Astrocyte (in vitro differentiated cells and primary cell): ENCODE data around the gene CPO. TPM values are rescaled to one million over a fixed set of nuclear protein-coding genes. Genes with fewer than 3 reads are reported as not detected.
A peak's percentile ranks its signal among the peaks of the same experiment; 100 is the strongest.

Source experiments
- DNase-seq: peaks from one replicate; pipeline ENCODE4 v3.0.0-alpha.2; 2010; ENCODE audit warnings: low read depth
- FAIRE-seq: peaks from 2 replicates; lab custom pipeline; 2011; peaks lifted over from hg19 to GRCh38; lab: Jason Lieb, UNC
- H2AFZ ChIP-seq: 2 replicates; pipeline ENCODE4 v1.6.0; 2012; ENCODE audit warnings: low read depth, low read length, inconsistent platforms
- H3K27ac ChIP-seq: 2 replicates; pipeline ENCODE4 v1.5.1; 2011; ENCODE audit warnings: low read depth, low read length, inconsistent platforms
- H3K27me3 ChIP-seq: 2 replicates; pipeline ENCODE4 v1.6.0; 2011; ENCODE audit warnings: low read length, inconsistent platforms; ENCODE audit not compliant: insufficient read depth
- H3K36me3 ChIP-seq: 2 replicates; pipeline ENCODE4 v1.5.1; 2011; ENCODE audit warnings: low read length, inconsistent platforms; ENCODE audit not compliant: insufficient read depth
- H3K4me1 ChIP-seq: 2 replicates; pipeline ENCODE4 v1.5.1; 2011; ENCODE audit warnings: low read length, inconsistent platforms; ENCODE audit not compliant: insufficient read depth
- H3K4me2 ChIP-seq: 2 replicates; pipeline ENCODE4 v1.6.0; 2012; ENCODE audit warnings: low read length, inconsistent platforms
- H3K4me3 ChIP-seq: 2 replicates; pipeline ENCODE4 v1.5.1; 2011; ENCODE audit warnings: low read depth, mild to moderate bottlenecking, low read length, inconsistent platforms; ENCODE audit not compliant: insufficient read depth
- H3K79me2 ChIP-seq: 2 replicates; pipeline ENCODE4 v1.6.0; 2012; ENCODE audit warnings: mild to moderate bottlenecking, low read length, inconsistent platforms; ENCODE audit not compliant: insufficient read depth
- H3K9ac ChIP-seq: 2 replicates; pipeline ENCODE4 v1.6.0; 2012; ENCODE audit warnings: mild to moderate bottlenecking, low read length, inconsistent platforms
- H3K9me3 ChIP-seq: 2 replicates; pipeline ENCODE4 v1.5.1; 2012; ENCODE audit warnings: low read depth, mild to moderate bottlenecking, low read length, inconsistent platforms; ENCODE audit not compliant: insufficient read depth
- H4K20me1 ChIP-seq: 2 replicates; pipeline ENCODE4 v1.6.0; 2012; ENCODE audit warnings: low read length, inconsistent platforms; ENCODE audit not compliant: insufficient read depth
- H3K27ac Mint-ChIP-seq: one replicate; pipeline ENCODE4 v1.8.0; 2021; ENCODE audit warnings: mild to moderate bottlenecking, mixed read lengths; ENCODE audit not compliant: unreplicated experiment
- H3K27me3 Mint-ChIP-seq: one replicate; pipeline ENCODE4 v1.8.0; 2021; ENCODE audit warnings: low read depth, mixed read lengths; ENCODE audit not compliant: unreplicated experiment
- H3K36me3 Mint-ChIP-seq: one replicate; pipeline ENCODE4 v1.8.0; 2021; ENCODE audit warnings: low read depth, mixed read lengths; ENCODE audit not compliant: unreplicated experiment
- H3K4me1 Mint-ChIP-seq: one replicate; pipeline ENCODE4 v1.8.0; 2021; ENCODE audit warnings: low read depth, mixed read lengths; ENCODE audit not compliant: unreplicated experiment
- H3K4me3 Mint-ChIP-seq: one replicate; pipeline ENCODE4 v1.8.0; 2021; ENCODE audit warnings: mild to moderate bottlenecking, moderate library complexity, mixed read lengths; ENCODE audit not compliant: unreplicated experiment
- H3K9me3 Mint-ChIP-seq: one replicate; pipeline ENCODE4 v1.8.0; 2021; ENCODE audit warnings: mild to moderate bottlenecking, mixed read lengths; ENCODE audit not compliant: unreplicated experiment
- EZH2 ChIP-seq: IDR thresholded peaks from 2 replicates; pipeline ENCODE4 v1.6.1; 2012; ENCODE audit warnings: mild to moderate bottlenecking, low read length, inconsistent platforms; ENCODE audit not compliant: insufficient read depth
- total RNA-seq: library from RNA; stranded (reverse); gene quantifications from 2 replicates; pipeline ENCODE4 v1.2.1, GENCODE V29; 2021
- TF ChIP-seq, protein P1 (sequence below): IDR thresholded peaks from 2 replicates; pipeline ENCODE4 v1.5.1; 2011; ENCODE audit warnings: low read depth, mild to moderate bottlenecking, inconsistent platforms, low read length, moderate library complexity; ENCODE audit not compliant: insufficient read depth

CPO gene
- total RNA-seq, 1 donor from 2014 or later: not detected

DNA sequence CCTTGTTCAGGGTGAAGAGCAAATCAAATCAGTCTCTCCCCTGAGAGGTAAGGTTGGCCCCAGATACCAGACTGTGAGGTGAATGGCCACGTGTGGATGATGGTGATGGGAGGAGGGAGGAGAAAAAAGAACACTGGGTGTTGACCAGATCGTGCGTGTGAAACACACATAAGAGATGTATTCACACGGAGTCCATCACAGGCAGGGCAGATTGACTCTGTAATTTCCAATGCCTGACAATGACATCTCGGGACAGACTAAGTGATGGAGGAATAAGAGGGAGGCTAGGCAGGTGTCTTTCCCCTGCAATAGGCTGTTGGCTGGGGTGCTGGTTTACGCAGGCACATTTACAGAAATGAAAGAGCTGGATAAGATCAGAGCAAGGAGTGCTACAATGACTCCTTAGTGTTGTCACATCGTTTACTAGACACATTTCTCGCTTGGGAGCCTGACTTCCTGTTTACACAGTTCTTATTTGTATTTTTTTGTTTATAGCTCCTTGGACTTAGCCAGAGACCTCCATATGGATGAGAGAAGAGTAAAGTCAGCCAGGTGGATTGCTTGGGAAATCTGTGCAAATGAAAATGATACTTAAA is 43.1 kb downstream of the CPO start:
- H3K9me3 ChIP-seq: no peaks in the 10 kb centered on the region
- Mint-ChIP-seq H3K27ac (peak overlapping the region; percentile 8), H3K4me3 (no peak overlapping the region), H3K4me1 (peaks cover 20% of the 10 kb centered on the region), H3K36me3 (no peaks in the 10 kb centered on the region), H3K27me3 (no peaks in the 10 kb centered on the region), H3K9me3 (peaks cover 2% of the 10 kb centered on the region)
- TF ChIP-seq, protein P1, sequence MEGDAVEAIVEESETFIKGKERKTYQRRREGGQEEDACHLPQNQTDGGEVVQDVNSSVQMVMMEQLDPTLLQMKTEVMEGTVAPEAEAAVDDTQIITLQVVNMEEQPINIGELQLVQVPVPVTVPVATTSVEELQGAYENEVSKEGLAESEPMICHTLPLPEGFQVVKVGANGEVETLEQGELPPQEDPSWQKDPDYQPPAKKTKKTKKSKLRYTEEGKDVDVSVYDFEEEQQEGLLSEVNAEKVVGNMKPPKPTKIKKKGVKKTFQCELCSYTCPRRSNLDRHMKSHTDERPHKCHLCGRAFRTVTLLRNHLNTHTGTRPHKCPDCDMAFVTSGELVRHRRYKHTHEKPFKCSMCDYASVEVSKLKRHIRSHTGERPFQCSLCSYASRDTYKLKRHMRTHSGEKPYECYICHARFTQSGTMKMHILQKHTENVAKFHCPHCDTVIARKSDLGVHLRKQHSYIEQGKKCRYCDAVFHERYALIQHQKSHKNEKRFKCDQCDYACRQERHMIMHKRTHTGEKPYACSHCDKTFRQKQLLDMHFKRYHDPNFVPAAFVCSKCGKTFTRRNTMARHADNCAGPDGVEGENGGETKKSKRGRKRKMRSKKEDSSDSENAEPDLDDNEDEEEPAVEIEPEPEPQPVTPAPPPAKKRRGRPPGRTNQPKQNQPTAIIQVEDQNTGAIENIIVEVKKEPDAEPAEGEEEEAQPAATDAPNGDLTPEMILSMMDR: no peak
- TF ChIP-seq EZH2: no peak
- no peak overlapping the region for H3K4me3 ChIP-seq
- peaks cover 11% of the 10 kb centered on the region for H3K4me1 ChIP-seq
- DNase-seq (no peak), FAIRE-seq (no peak)
- no peaks in the 10 kb centered on the region for H3K79me2 ChIP-seq
- H4K20me1 ChIP-seq: no peaks in the 10 kb centered on the region
- peak overlapping the region; percentile 44 for H3K9ac ChIP-seq
- H2AFZ ChIP-seq: peak overlapping the region; percentile 35
- no peaks in the 10 kb centered on the region for H3K27me3 ChIP-seq
- no peak overlapping the region for H3K27ac ChIP-seq
- H3K36me3 ChIP-seq: no peaks in the 10 kb centered on the region
- H3K4me2 ChIP-seq: peak overlapping the region; percentile 80

GRCh38 chr2:206983161-206983859 is 44.0 kb downstream of the CPO start:
- H3K27ac Mint-ChIP-seq: peak overlapping the region; percentile 13
- H3K27me3 ChIP-seq: no peaks in the 10 kb centered on the region
- no peaks in the 10 kb centered on the region for H4K20me1 ChIP-seq
- TF ChIP-seq, protein P1: no peak
- no peak for TF ChIP-seq EZH2
- no peak overlapping the region for H3K4me3 Mint-ChIP-seq
- peaks cover 2% of the 10 kb centered on the region for H3K9me3 Mint-ChIP-seq
- H2AFZ ChIP-seq: no peak overlapping the region
- no peak overlapping the region for H3K4me3 ChIP-seq
- H3K4me1 ChIP-seq: peaks cover 11% of the 10 kb centered on the region
- H3K79me2 ChIP-seq: no peaks in the 10 kb centered on the region
- DNase-seq: no peak
- peaks cover 20% of the 10 kb centered on the region for H3K4me1 Mint-ChIP-seq
- no peak overlapping the region for H3K27ac ChIP-seq
- no peaks in the 10 kb centered on the region for H3K36me3 Mint-ChIP-seq
- no peak for FAIRE-seq
- H3K27me3 Mint-ChIP-seq: no peaks in the 10 kb centered on the region
- no peaks in the 10 kb centered on the region for H3K36me3 ChIP-seq
- no peak overlapping the region for H3K4me2 ChIP-seq
- no peak overlapping the region for H3K9ac ChIP-seq
- no peaks in the 10 kb centered on the region for H3K9me3 ChIP-seq

DNA sequence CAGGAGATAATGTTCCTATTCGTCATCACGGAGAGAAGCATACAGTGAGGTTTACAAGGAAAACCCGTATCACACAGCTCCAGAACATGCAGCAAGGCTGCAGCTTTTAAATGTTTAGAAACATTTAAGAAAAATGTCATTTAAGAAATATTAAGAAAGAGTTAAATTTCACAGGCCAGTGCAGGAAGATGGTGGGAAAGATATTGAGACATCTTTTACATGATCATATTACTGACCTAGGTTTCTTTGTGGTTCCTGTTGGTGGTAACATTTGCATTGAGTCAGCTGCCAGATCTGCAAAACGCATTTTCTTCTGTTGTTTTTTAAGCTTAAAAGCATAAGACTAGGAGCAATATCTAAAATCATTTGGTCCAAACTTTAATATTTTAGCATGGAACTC is 44.9 kb downstream of the CPO start:
- Histone ChIP-seq H4K20me1 (no peaks in the 10 kb centered on the region), H3K4me2 (no peak overlapping the region)
- H3K27me3 Mint-ChIP-seq: no peaks in the 10 kb centered on the region

More for the DNA sequence above, 44.9 kb downstream of the CPO start:
- TF ChIP-seq, protein P1: no peak
- TF ChIP-seq EZH2: no peak
- Mint-ChIP-seq H3K9me3 (peaks cover 2% of the 10 kb centered on the region), H3K36me3 (no peaks in the 10 kb centered on the region), H3K4me3 (no peak overlapping the region), H3K27ac (no peak overlapping the region), H3K4me1 (peaks cover 17% of the 10 kb centered on the region)
- H2AFZ ChIP-seq: no peak overlapping the region
- H3K9ac ChIP-seq: no peak overlapping the region
- H3K4me3 ChIP-seq: no peak overlapping the region
- no peaks in the 10 kb centered on the region for H3K79me2 ChIP-seq
- no peaks in the 10 kb centered on the region for H3K36me3 ChIP-seq
- H3K9me3 ChIP-seq: no peaks in the 10 kb centered on the region
- H3K27ac ChIP-seq: no peak overlapping the region
- peaks cover 11% of the 10 kb centered on the region for H3K4me1 ChIP-seq
- no peaks in the 10 kb centered on the region for H3K27me3 ChIP-seq
- DNase-seq: peak; percentile 30
- peak; percentile 55 for FAIRE-seq
